Measurements from ENCODE around the gene ADAMTS6. TPM values are rescaled to one million over a fixed set of nuclear protein-coding genes. Genes with fewer than 3 reads are reported as not detected.

ADAMTS6 gene
- total and polyA plus RNA-seq, 2 of the 13 experiments (the other 11 are each of a cell fraction or from before 2014, with no cell fraction given) = 3.1 to 8.2 TPM

GRCh38 chr5:65137631-65138030 lies 344.1 kb downstream of the ADAMTS6 start:
- WGBS (ENCODE audit: low lambda C conversion rate) = 20% methylated on average over 4 of the region's 4 CpGs
- no peak overlapping the region for H3K4me2 ChIP-seq (ENCODE audit: low read depth, low read length)
- H3K4me1 ChIP-seq (ENCODE audit: insufficient read depth, low read length) = no peaks in the 10 kb centered on the region
- in situ Hi-C loops (cut with HindIII; ENCODE audit: extremely low pct_ligation_motif_present, low pct_unique_long_range_greater_than_20kb) = no loop called here
- H3K36me3 ChIP-seq (replicated peaks in 1 of 2; ENCODE audit: control insufficient read depth in 1 of 2, insufficient read depth in 2 of 2, low read length in 2 of 2) = no peaks in the 10 kb centered on the region
- H4K20me1 ChIP-seq (ENCODE audit: insufficient read depth, low read length) = no peaks in the 10 kb centered on the region
- no peaks in the 10 kb centered on the region for H3K27me3 ChIP-seq (ENCODE audit: control insufficient read depth in 1 of 2, insufficient read depth in 2 of 2, low read length in 2 of 2)
- BruUV-seq (replicated peaks) = no TSS peak
- no peaks in the 10 kb centered on the region for H3K79me2 ChIP-seq (ENCODE audit: insufficient read depth, low read length)
- ChIA-PET POLR2A (no interaction called here), CTCF (ENCODE audit: low intra/inter-chr PET ratio, low total read pairs) (no interaction called here)
- DNase-seq (ENCODE audit: low spot score) (no peak), FAIRE-seq (no peak), ATAC-seq (no peak)
- no peaks in the 10 kb centered on the region for H3K9me3 ChIP-seq (ENCODE audit: low read length)
- H3K27ac ChIP-seq (ENCODE audit: extremely low read length, insufficient read depth, low read length) = no peak overlapping the region
- TF ChIP-seq ZHX2 (IDR thresholded peaks at IDR 0.05; ENCODE audit: low read depth) (no peak), ZHX2 (CRISPR knock-in tag; IDR thresholded peaks at IDR 0.05; ENCODE audit: borderline replicate concordance) (no peak), MEF2D (CRISPR knock-in tag; IDR thresholded peaks at IDR 0.05) (no peak), ZNF619 (CRISPR knock-in tag; IDR thresholded peaks at IDR 0.05) (no peak), ZFP62 (CRISPR knock-in tag; IDR thresholded peaks at IDR 0.05) (no peak), ATF2 (CRISPR knock-in tag; IDR thresholded peaks at IDR 0.05) (no peak), NR2F6 (IDR thresholded peaks at IDR 0.05) (no peak), NR2F6 (CRISPR knock-in tag; IDR thresholded peaks at IDR 0.05) (no peak), YY1 (IDR thresholded peaks at IDR 0.05; ENCODE audit: insufficient read depth, insufficient replicate concordance, low read depth, low read length) (no peak), ZIK1 (CRISPR knock-in tag; IDR thresholded peaks at IDR 0.05; ENCODE audit: borderline replicate concordance, low read depth) (no peak), ZNF331 (CRISPR knock-in tag; IDR thresholded peaks at IDR 0.05) (no peak)
- TF ChIP-seq, protein P1, sequence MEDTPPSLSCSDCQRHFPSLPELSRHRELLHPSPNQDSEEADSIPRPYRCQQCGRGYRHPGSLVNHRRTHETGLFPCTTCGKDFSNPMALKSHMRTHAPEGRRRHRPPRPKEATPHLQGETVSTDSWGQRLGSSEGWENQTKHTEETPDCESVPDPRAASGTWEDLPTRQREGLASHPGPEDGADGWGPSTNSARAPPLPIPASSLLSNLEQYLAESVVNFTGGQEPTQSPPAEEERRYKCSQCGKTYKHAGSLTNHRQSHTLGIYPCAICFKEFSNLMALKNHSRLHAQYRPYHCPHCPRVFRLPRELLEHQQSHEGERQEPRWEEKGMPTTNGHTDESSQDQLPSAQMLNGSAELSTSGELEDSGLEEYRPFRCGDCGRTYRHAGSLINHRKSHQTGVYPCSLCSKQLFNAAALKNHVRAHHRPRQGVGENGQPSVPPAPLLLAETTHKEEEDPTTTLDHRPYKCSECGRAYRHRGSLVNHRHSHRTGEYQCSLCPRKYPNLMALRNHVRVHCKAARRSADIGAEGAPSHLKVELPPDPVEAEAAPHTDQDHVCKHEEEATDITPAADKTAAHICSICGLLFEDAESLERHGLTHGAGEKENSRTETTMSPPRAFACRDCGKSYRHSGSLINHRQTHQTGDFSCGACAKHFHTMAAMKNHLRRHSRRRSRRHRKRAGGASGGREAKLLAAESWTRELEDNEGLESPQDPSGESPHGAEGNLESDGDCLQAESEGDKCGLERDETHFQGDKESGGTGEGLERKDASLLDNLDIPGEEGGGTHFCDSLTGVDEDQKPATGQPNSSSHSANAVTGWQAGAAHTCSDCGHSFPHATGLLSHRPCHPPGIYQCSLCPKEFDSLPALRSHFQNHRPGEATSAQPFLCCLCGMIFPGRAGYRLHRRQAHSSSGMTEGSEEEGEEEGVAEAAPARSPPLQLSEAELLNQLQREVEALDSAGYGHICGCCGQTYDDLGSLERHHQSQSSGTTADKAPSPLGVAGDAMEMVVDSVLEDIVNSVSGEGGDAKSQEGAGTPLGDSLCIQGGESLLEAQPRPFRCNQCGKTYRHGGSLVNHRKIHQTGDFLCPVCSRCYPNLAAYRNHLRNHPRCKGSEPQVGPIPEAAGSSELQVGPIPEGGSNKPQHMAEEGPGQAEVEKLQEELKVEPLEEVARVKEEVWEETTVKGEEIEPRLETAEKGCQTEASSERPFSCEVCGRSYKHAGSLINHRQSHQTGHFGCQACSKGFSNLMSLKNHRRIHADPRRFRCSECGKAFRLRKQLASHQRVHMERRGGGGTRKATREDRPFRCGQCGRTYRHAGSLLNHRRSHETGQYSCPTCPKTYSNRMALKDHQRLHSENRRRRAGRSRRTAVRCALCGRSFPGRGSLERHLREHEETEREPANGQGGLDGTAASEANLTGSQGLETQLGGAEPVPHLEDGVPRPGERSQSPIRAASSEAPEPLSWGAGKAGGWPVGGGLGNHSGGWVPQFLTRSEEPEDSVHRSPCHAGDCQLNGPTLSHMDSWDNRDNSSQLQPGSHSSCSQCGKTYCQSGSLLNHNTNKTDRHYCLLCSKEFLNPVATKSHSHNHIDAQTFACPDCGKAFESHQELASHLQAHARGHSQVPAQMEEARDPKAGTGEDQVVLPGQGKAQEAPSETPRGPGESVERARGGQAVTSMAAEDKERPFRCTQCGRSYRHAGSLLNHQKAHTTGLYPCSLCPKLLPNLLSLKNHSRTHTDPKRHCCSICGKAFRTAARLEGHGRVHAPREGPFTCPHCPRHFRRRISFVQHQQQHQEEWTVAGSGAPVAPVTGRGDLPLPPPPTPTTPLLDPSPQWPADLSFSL (CRISPR knock-in tag; IDR thresholded peaks at IDR 0.05) = no peak
- H3K4me3 ChIP-seq (replicated peaks in 1 of 3; ENCODE audit: insufficient read depth in 1 of 3, low read depth in 2 of 3, low read length in 3 of 3) = no peak overlapping the region
- H2AFZ ChIP-seq (ENCODE audit: low read length) = no peak overlapping the region
- intact Hi-C loops (cut with micrococcal nuclease; ENCODE audit: unreplicated experiment) = no loop called here
- no peak overlapping the region for H3K9ac ChIP-seq (ENCODE audit: insufficient read depth, low read depth, low read length)
